T47D (cell line): ENCODE measurements around the gene PEX12.
"Not testable (repeated sequence)": the region's sequence is repeated elsewhere in the genome, so short reads cannot be mapped to it uniquely, and the experiment has no call there.

ENCODE experiments used
- DNase-seq, 2 experiments: peaks; one replicate each; pipeline versions ENCODE4 v3.0.0 to v3.0.0-alpha.2; 2011 to 2012; ENCODE audit warnings: low read depth in 1 of 2, low spot score in 1 of 2
- JUND ChIP-seq: IDR thresholded peaks from 2 replicates; pipeline ENCODE4 v1.6.1; 2012; ENCODE audit warnings: low read depth
- in situ Hi-C: cut with HindIII; loops from 2 replicates; pipeline ENCODE4 v1.10.0; 2016; ENCODE audit warnings: low sequenced_read_pairs, low pct_unique_long_range_greater_than_20kb

The PEX12 gene

GRCh38 chr17:35578197-35578928 lies at the start of gene PEX12:
Gene PEX12 (minus strand): TSS chr17:35578571. CDS start chr17:35578021, 550 bp downstream.
- DNase-seq: peak; percentile 83 to 96
- in situ Hi-C loops: no loop called here
- no peak for TF ChIP-seq JUND

- no peak for TF ChIP-seq JUND
- in situ Hi-C loops: no loop called here
These were observed 49.0 kb upstream of the PEX12 start for GRCh38 chr17:35627417-35627816.

GRCh38 chr17:35621768-35622167 lies 43.4 kb upstream of the PEX12 start:
- DNase-seq: no peak
- no peak for TF ChIP-seq JUND
- in situ Hi-C loops: loop anchor here (25.0 kb wide), 1 partner anchor 116 kb away; the partner anchor contains the start of gene RASL10B

More at GRCh38 chr17:35627417-35627816, 49.0 kb upstream of the PEX12 start:
- no peak for DNase-seq

- DNase-seq: no peak
- no peak for TF ChIP-seq JUND
- in situ Hi-C loops: loop anchor here (25.0 kb wide), 1 partner anchor 119 kb away; the partner anchor contains the start of gene RASL10B
These were observed 40.3 kb upstream of the PEX12 start for GRCh38 chr17:35618628-35619027.

GRCh38 chr17:35617505-35617904 lies 39.1 kb upstream of the PEX12 start:
- DNase-seq: no peak
- TF ChIP-seq JUND: no peak
- in situ Hi-C loops: loop anchor here (25.0 kb wide), 1 partner anchor 120 kb away; the partner anchor contains the start of gene RASL10B

- in situ Hi-C loops: loop anchor here (25.0 kb wide), 1 partner anchor 121 kb away; the partner anchor contains the start of gene RASL10B
- TF ChIP-seq JUND: no peak
- DNase-seq: no peak
These were observed 38.2 kb upstream of the PEX12 start for GRCh38 chr17:35616536-35616935.

GRCh38 chr17:35614810-35615209 lies 36.4 kb upstream of the PEX12 start:
- in situ Hi-C loops: loop anchor here (25.0 kb wide), 1 partner anchor 122 kb away; the partner anchor contains the start of gene RASL10B
- TF ChIP-seq JUND: no peak

GRCh38 chr17:35612924-35613521 lies 34.7 kb upstream of the PEX12 start:
- peak in 1 of 2 experiments; percentile 79 for DNase-seq
- TF ChIP-seq JUND: no peak
- in situ Hi-C loops: loop anchor here (25.0 kb wide), 1 partner anchor 124 kb away; the partner anchor contains the start of gene RASL10B

More at GRCh38 chr17:35614810-35615209, 36.4 kb upstream of the PEX12 start:
- DNase-seq: no peak

- in situ Hi-C loops: loop anchor here (25.0 kb wide), 1 partner anchor 127 kb away; the partner anchor contains the start of gene RASL10B
These were observed 32.4 kb upstream of the PEX12 start for GRCh38 chr17:35610746-35611145.

GRCh38 chr17:35609831-35610230 lies 31.5 kb upstream of the PEX12 start:
- DNase-seq: no peak
- TF ChIP-seq JUND: no peak

More at GRCh38 chr17:35610746-35611145, 32.4 kb upstream of the PEX12 start:
- DNase-seq: not testable (repeated sequence)

GRCh38 chr17:35607239-35607847 lies 29.0 kb upstream of the PEX12 start:
- in situ Hi-C loops: loop anchor here (25.0 kb wide), 1 partner anchor 130 kb away; the partner anchor contains the start of gene RASL10B
- no peak for DNase-seq
- no peak for TF ChIP-seq JUND

More at GRCh38 chr17:35609831-35610230, 31.5 kb upstream of the PEX12 start:
- in situ Hi-C loops: loop anchor here (25.0 kb wide), 1 partner anchor 127 kb away; the partner anchor contains the start of gene RASL10B

GRCh38 chr17:35605678-35606077 lies 27.3 kb upstream of the PEX12 start:
- no peak for DNase-seq
- in situ Hi-C loops: loop anchor here (25.0 kb wide), 1 partner anchor 132 kb away; the partner anchor contains the start of gene RASL10B
- TF ChIP-seq JUND: no peak
